Omental fat pad (tissue), 4 donors: Measurements from ENCODE around the gene C1orf174. TPM values are rescaled to one million over a fixed set of nuclear protein-coding genes. Genes with fewer than 3 reads are reported as not detected.
"Not testable (repeated sequence)": the region's sequence is repeated elsewhere in the genome, so short reads cannot be mapped to it uniquely, and the experiment has no call there.

Experiments
- ATAC-seq: fragments of 150-250 bp; one replicate; pipeline ENCODE4 v1.9.1; 2016; ENCODE audit warnings: mild to moderate bottlenecking, moderate library complexity; ENCODE audit not compliant: low FRiP score
- DNase-seq: peaks from one replicate; pipeline ENCODE4 v3.0.0-alpha.2; 2019; ENCODE audit warnings: low spot score
- total RNA-seq, 4 donors: library from RNA; depleted of rRNA; stranded (reverse); fragments of >200 nt; gene quantifications; one replicate each; pipeline ENCODE4 v1.1.0, GENCODE V29; 2016
- TF ChIP-seq, protein P1 (sequence below), 3 donors: fragments of 450-650 bp; IDR thresholded peaks; one replicate each; pipeline ENCODE4 v1.5.1; 2016 to 2017; ENCODE audit warnings: antibody characterized with exemption in 3 of 3, mild to moderate bottlenecking in 3 of 3, moderate library complexity in 2 of 3

Gene C1orf174
- total RNA-seq, 4 donors from 2014 or later, result 14.2 to 20.6 (median 19.0) TPM

DNA sequence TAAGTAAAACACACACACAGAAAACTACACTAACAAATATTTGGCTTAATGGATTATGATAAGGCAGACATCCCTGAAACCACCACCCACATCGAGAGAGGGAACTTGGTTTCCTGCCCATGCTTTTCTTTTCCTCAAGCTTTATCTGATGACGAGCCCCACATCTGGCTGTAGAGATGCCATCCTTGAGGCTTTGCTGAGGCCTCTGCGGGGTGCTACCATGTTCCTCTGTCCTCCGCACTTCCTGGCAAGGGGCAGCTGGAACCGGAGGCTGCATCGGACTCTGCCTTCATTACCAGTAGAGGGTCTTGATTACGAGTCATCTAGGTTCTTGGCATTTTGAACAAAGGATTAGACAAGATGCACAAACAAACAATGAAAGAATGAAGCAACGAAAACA lies 21.7 kb upstream of the C1orf174 start:
- ATAC-seq (no peak), DNase-seq (no peak)
- TF ChIP-seq, protein P1, sequence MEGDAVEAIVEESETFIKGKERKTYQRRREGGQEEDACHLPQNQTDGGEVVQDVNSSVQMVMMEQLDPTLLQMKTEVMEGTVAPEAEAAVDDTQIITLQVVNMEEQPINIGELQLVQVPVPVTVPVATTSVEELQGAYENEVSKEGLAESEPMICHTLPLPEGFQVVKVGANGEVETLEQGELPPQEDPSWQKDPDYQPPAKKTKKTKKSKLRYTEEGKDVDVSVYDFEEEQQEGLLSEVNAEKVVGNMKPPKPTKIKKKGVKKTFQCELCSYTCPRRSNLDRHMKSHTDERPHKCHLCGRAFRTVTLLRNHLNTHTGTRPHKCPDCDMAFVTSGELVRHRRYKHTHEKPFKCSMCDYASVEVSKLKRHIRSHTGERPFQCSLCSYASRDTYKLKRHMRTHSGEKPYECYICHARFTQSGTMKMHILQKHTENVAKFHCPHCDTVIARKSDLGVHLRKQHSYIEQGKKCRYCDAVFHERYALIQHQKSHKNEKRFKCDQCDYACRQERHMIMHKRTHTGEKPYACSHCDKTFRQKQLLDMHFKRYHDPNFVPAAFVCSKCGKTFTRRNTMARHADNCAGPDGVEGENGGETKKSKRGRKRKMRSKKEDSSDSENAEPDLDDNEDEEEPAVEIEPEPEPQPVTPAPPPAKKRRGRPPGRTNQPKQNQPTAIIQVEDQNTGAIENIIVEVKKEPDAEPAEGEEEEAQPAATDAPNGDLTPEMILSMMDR (IDR thresholded peaks at IDR 0.05), result no peak

DNA sequence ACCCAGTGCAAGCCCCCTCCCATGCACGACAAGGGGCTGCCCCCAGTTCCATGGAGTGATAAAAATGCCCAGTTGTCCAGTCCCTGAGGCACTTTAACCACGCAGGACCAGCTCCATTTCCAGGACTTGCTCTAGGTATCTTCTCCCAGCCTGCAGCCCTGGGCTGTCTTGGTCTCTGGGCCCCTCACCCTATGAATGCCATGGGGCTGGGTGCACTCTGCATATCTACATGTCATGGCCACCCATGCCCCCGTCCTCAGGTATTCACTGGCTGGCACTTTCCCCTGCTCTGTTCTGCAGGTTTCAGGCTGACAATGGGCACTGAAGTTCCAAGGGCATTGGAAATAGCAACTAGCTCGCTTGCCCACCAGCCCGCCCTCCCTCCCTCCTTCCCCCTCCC lies 19.6 kb upstream of the C1orf174 start:
- TF ChIP-seq, protein P1 (IDR thresholded peaks at IDR 0.05), result no peak
- ATAC-seq (no peak), DNase-seq (no peak)

DNA sequence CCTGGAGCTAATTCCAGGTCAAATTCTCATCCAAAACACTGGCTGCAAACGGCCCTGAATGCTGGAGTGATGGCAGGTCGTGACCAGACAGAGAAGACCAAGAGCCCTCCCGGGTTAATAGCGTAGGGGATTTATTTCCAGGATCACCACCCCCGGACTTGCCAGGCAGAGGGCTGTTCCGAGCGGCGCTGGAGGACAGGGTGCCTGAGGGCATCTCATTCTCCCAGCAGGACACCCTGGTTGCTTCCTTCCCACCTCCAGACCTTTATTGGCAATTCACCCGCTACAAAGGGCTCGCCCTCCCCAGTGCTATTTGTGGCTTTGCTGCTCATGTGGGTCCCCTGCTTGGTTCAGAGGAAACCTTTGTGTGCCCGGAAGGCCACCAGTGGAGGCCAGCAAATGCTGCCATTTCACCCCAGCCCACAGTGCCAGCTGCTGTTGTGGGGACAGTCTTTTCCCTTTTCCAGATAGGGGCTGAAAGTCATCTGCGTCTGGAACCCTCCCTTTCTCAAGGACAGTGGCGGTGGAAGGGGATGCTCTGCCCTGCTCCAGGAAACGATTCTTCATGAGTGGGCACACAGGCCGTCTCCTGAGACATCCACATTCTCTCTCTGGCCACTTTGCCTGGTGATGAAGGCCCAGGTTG lies 19.0 kb upstream of the C1orf174 start:
- ATAC-seq, result no peak
- TF ChIP-seq, protein P1 (IDR thresholded peaks at IDR 0.05), result no peak
- DNase-seq, result no peak

DNA sequence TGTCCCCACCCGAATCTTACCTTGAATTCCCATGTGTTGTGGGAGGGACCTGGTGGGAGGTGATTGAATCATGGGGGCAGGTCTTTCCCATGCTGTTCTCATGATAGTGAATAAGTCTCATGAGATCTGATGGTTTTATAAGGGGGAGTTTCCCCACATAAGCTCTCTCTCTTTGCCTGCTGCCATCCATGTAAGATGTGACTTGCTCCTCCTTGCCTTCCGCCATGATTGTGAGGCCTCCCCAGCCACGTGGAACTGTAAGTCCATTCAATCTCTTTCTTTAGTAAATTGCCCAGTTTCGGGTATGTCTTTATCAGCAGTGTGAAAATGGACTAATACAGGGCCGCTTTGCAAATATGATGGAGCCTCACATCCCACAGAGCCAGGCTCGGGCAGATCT lies 18.3 kb upstream of the C1orf174 start:
- not testable (repeated sequence) for ATAC-seq, DNase-seq

DNA sequence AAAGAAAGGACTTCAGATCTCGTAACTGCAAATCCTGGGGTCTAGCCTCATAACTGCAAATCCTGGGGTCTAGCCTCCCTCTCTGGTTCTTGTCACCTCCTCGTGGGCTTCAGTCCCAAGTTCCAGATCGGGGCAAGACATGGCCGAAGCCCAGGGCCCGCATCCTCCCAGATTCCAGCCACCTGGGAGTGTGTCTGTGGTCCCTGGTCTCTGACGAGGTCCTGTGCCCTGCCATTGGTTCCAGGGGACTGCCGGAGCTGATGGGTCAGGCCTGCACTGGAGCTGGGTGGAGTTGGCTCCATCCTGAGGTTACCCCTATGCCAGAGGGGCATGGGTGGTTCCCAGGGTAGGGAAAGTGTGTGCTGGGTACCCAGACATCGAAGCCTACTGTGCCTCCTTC lies 17.7 kb upstream of the C1orf174 start:
- no peak for ATAC-seq
- TF ChIP-seq, protein P1 (IDR thresholded peaks at IDR 0.05), result no peak

DNA sequence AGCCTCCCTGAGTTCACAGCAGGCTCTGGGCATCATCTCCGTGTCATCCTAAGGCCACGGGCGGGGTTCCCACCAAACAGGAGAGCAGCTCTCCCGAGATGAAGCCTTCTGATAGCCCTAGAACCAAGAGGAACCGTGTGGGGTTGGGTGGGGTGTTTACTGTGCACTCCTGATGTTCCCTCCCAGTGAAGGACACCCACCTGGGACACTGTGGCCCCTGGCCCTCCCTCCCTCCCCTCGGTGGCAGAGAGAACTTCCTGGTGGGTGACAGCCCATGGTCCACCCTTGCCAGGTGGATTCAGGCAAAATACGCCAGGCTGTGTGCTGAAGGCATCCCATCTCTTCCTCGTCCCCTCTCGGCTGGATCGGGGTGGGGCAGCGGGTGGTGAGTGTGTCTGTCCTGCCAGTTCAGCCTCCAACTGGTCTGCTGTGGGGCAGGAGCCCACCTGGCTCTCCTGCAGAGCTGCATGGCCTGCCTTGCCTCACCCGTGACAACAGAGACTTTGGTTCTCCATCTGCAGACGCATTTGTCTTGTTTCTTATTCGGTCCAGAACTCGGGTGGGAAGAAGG lies 15.6 kb upstream of the C1orf174 start:
- TF ChIP-seq, protein P1 (IDR thresholded peaks at IDR 0.05), result no peak
- ATAC-seq (no peak), DNase-seq (no peak)

More for the DNA sequence above, 17.7 kb upstream of the C1orf174 start:
- DNase-seq, result no peak

DNA sequence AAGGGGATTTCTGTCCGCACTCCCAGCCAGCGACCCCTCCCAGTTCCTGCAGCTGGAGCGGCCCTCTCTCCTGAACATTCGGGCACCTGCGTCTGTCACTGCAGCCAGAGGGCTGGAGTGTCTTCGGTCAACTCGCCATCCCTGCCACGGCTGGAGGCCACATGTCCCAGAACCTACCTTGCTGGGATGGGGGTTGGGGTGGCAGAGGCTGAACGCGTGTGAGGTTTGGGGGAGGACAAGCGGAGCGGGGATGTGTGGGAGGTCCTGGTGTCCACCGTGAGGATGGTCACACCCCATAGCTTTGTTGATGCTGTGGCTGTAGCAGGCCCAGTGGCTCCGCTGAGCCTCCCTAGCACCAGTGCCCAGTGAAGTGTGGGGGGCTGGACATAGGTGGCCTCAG lies 14.8 kb upstream of the C1orf174 start:
- no peak for DNase-seq
- ATAC-seq, result no peak
- TF ChIP-seq, protein P1 (IDR thresholded peaks at IDR 0.05), result no peak
